GM12874 (cell line): Measurements from ENCODE around the gene TPBGL.

Experiments used
- CTCF ChIP-seq: IDR thresholded peaks from 2 replicates; pipeline ENCODE4 v1.5.1; 2011; ENCODE audit warnings: low read depth, mild to moderate bottlenecking, control low read depth, low read length, moderate library complexity; ENCODE audit not compliant: insufficient read depth

Gene TPBGL

GRCh38 chr11:75242722-75243600, 2.4 kb downstream of the TPBGL start:
- no peak for TF ChIP-seq CTCF

- no peak for TF ChIP-seq CTCF
Measured at GRCh38 chr11:75244052-75244814, 3.7 kb downstream of the TPBGL start.

- no peak for TF ChIP-seq CTCF
Measured at GRCh38 chr11:75245356-75246005, 4.9 kb downstream of the TPBGL start.

- TF ChIP-seq CTCF, result no peak
Measured at GRCh38 chr11:75246006-75246670, 5.6 kb downstream of the TPBGL start.

GRCh38 chr11:75246671-75247350, 6.2 kb downstream of the TPBGL start:
- TF ChIP-seq CTCF, result no peak

GRCh38 chr11:75248924-75249256, 8.3 kb downstream of the TPBGL start:
- no peak for TF ChIP-seq CTCF
